PC-9 (cell line): Measurements from ENCODE around the gene NSD2. TPM values are rescaled to one million over a fixed set of nuclear protein-coding genes. Genes with fewer than 3 reads are reported as not detected.
"Not testable (repeated sequence)": the region's sequence is repeated elsewhere in the genome, so short reads cannot be mapped to it uniquely, and the experiment has no call there.

Source experiments
- BruUV-seq: library from RNA; stranded (reverse); fragments of 400-500 nt; replicated peaks from 2 replicates; lab custom pipeline; 2021; lab: Mats Ljungman, UMichigan
- CTCF ChIA-PET: fragments of 300-600 bp; sonication (Branson Sonifier 250); formaldehyde crosslinking; loops from one replicate; lab custom pipeline; 2022; ENCODE audit warnings: antibody characterized with exemption; lab: Charles Lee
- POLR2A ChIA-PET: fragments of 300-600 bp; sonication (Branson Sonifier 250); formaldehyde crosslinking; loops from one replicate; lab custom pipeline; 2022; ENCODE audit warnings: antibody characterized with exemption; ENCODE audit not compliant: unreplicated experiment; lab: Charles Lee
- DNase-seq, 2 experiments: peaks; one replicate each; pipeline versions ENCODE4 v3.0.0 to v3.0.0-alpha.2; 2015 to 2022; ENCODE audit warnings: mixed read lengths in 1 of 2
- H2AFZ ChIP-seq: fragments of 200-600 bp; sonication (generic); 2 replicates; pipeline ENCODE4 v1.8.1; 2017; ENCODE audit warnings: antibody characterized with exemption
- H3F3A ChIP-seq: fragments of 200-600 bp; sonication (generic); 2 replicates; pipeline ENCODE4 v1.8.1; 2017; ENCODE audit warnings: antibody characterized with exemption, mild to moderate bottlenecking, low read depth; ENCODE audit not compliant: insufficient read depth
- H3K27ac ChIP-seq: fragments of 200-600 bp; sonication (generic); 2 replicates; pipeline ENCODE4 v1.6.1; 2016; ENCODE audit warnings: mixed run types
- H3K27me3 ChIP-seq: fragments of 200-600 bp; sonication (generic); 2 replicates; pipeline ENCODE4 v1.6.1; 2016; ENCODE audit warnings: low read depth, mixed run types; ENCODE audit not compliant: insufficient read depth
- H3K36me3 ChIP-seq: fragments of 200-600 bp; sonication (generic); 2 replicates; pipeline ENCODE4 v1.6.1; 2016; ENCODE audit warnings: low read depth, mixed run types
- H3K4me1 ChIP-seq: fragments of 200-600 bp; sonication (generic); replicated peaks from 2 replicates; pipeline ENCODE4 v1.6.1; 2016; ENCODE audit warnings: mixed run types; ENCODE audit not compliant: insufficient read depth
- H3K4me2 ChIP-seq: fragments of 200-600 bp; sonication (generic); 2 replicates; pipeline ENCODE4 v1.6.1; 2017; ENCODE audit warnings: mixed run types
- H3K4me3 ChIP-seq: fragments of 200-600 bp; sonication (generic); 2 replicates; pipeline ENCODE4 v1.6.1; 2016; ENCODE audit warnings: mixed run types
- H3K79me2 ChIP-seq: fragments of 200-600 bp; sonication (generic); 2 replicates; pipeline ENCODE4 v1.6.1; 2017; ENCODE audit warnings: low read depth, mixed run types
- H3K9me2 ChIP-seq: fragments of 200-600 bp; sonication (generic); 2 replicates; pipeline ENCODE4 v1.8.1; 2017; ENCODE audit warnings: mild to moderate bottlenecking; ENCODE audit not compliant: insufficient read depth
- H3K9me3 ChIP-seq: fragments of 200-600 bp; sonication (generic); 2 replicates; pipeline ENCODE4 v1.8.1; 2016; ENCODE audit warnings: low read depth; ENCODE audit not compliant: insufficient read depth
- H4K20me1 ChIP-seq: fragments of 200-600 bp; sonication (generic); 2 replicates; pipeline ENCODE4 v1.8.1; 2017; ENCODE audit not compliant: insufficient read depth
- CTCF ChIP-seq: fragments of 200-600 bp; sonication (generic); conservative IDR thresholded peaks from 2 replicates; pipeline ENCODE4 v1.6.1; 2017; ENCODE audit warnings: mixed run types, antibody characterized with exemption, mild to moderate bottlenecking, moderate library complexity
- EZH2 ChIP-seq: fragments of 200-600 bp; sonication (generic); IDR thresholded peaks from 2 replicates; pipeline ENCODE4 v1.8.0; 2017; ENCODE audit warnings: antibody characterized with exemption, low read depth
- intact Hi-C: fragments of 100-400 bp; cut with micrococcal nuclease; formaldehyde crosslinking; loops from one replicate; pipeline ENCODE4 v1.10.0; 2022; ENCODE audit not compliant: unreplicated experiment
- total RNA-seq: library from RNA; stranded (reverse); gene quantifications from 2 replicates; pipeline ENCODE4 v1.2.3, GENCODE V29; 2021

The NSD2 gene
- total RNA-seq, 1 experiment from 2014 or later, result 176 TPM

DNA sequence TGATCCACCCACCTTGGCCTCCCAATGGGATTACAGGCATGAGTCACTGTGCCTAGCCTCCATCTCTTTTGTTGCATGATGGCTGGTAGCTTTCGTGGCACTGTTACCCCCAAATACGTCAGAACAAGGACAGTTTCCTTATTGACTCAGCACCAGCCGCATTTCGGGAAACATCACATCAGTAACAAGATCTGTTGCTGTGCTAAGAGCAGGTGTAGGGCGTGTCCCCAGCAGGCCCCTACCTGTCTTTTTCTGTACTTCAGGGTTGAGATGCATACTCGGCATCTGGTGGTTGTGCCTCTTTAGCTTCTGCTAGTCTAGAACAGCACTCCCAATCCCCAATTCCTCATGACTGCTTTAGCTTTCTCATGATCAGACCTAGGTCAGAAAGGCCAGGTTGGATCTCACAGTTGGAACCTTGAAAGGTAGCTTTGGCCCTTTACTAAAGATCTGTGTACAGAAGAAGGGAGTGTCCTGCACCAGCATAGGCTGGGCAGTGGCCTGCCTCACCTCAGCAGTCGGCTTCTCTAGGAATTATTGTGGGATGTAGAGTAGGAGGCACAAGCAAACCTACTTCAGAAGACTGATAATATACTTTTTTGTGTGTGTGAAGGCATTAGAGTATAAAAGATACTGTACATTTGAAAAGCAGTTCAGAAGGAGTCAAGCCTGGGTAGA is 36.8 kb downstream of the NSD2 start:
- H3K9me3 ChIP-seq, result no peaks in the 10 kb centered on the region
- ChIA-PET CTCF (no interaction called here), POLR2A (interaction anchor here (0.5 kb wide), 1 partner anchor 31 kb away, joined by 3 read pairs; no protein-coding TSS in a partner anchor)
- no peak overlapping the region for H3K4me3 ChIP-seq
- H3K27me3 ChIP-seq, result no peaks in the 10 kb centered on the region
- peaks cover 13% of the 10 kb centered on the region for H3F3A ChIP-seq
- no TSS peak for BruUV-seq
- H2AFZ ChIP-seq, result no peak overlapping the region
- H3K79me2 ChIP-seq, result peaks cover 39% of the 10 kb centered on the region
- no peak overlapping the region for H3K4me2 ChIP-seq
- DNase-seq, result peak in 1 of 2 experiments; percentile 59
- intact Hi-C loops, result no loop called here
- TF ChIP-seq EZH2, result no peak
- no peaks in the 10 kb centered on the region for H3K4me1 ChIP-seq
- H3K27ac ChIP-seq, result no peak overlapping the region
- H4K20me1 ChIP-seq, result peaks cover 11% of the 10 kb centered on the region
- H3K36me3 ChIP-seq, result peaks cover 11% of the 10 kb centered on the region
- H3K9me2 ChIP-seq, result no peaks in the 10 kb centered on the region

DNA sequence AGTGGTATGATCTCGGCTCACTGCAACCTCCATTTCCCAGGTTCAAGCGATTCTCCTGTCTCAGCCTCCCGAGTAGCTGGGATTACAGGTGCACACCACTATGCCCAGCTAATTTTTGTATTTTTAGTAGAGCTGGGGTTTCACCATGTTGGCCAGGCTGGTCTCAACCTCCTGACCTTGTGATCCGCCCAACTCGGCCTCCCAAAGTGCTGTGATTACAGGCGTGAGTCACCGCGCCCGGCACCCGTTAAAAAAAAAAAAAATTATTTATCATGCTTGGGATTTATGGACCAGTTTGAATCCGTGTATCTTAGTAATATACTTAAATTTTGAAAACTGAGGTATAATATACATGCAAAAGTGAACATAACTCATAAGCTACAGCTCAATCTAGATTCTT is 38.5 kb downstream of the NSD2 start:
- H3K4me1 ChIP-seq, H3K36me3 ChIP-seq, H3K4me3 ChIP-seq, BruUV-seq, H3K27me3 ChIP-seq, H3K9me2 ChIP-seq, POLR2A ChIA-PET, H2AFZ ChIP-seq, H3K9me3 ChIP-seq, DNase-seq, H3K4me2 ChIP-seq, H3K27ac ChIP-seq: not testable (repeated sequence)
- intact Hi-C loops, result loop anchor here (5.0 kb wide), 1 partner anchor 278 kb away; no protein-coding TSS in a partner anchor
- Histone ChIP-seq H3F3A (peaks cover 13% of the 10 kb centered on the region), H3K79me2 (peaks cover 35% of the 10 kb centered on the region), H4K20me1 (peaks cover 11% of the 10 kb centered on the region)
- CTCF ChIA-PET, result interaction anchor here (0.7 to 1.0 kb wide), 2 partner anchors 10 to 11 kb away, joined by 3 to 19 read pairs; no protein-coding TSS in a partner anchor

- no peaks in the 10 kb centered on the region for H3K9me3 ChIP-seq
- H3K4me3 ChIP-seq, result no peak overlapping the region
- TF ChIP-seq CTCF (peak; percentile 68), EZH2 (no peak)
- H3K36me3 ChIP-seq, result peaks cover 10% of the 10 kb centered on the region
- H4K20me1 ChIP-seq, result peaks cover 14% of the 10 kb centered on the region
- H2AFZ ChIP-seq, result no peak overlapping the region
- no peak overlapping the region for H3K27ac ChIP-seq
- DNase-seq, result peak in 1 of 2 experiments; percentile 32
- H3K27me3 ChIP-seq, result no peaks in the 10 kb centered on the region
- peaks cover 13% of the 10 kb centered on the region for H3F3A ChIP-seq
- intact Hi-C loops, result loop anchor here (5.0 kb wide), 1 partner anchor 277 kb away; no protein-coding TSS in a partner anchor
- BruUV-seq, result no TSS peak
- H3K79me2 ChIP-seq, result peaks cover 35% of the 10 kb centered on the region
- POLR2A ChIA-PET, result no interaction called here
- H3K4me1 ChIP-seq, result no peaks in the 10 kb centered on the region
- H3K4me2 ChIP-seq, result no peak overlapping the region
- CTCF ChIA-PET, result interaction anchor here (0.5 kb wide), 1 partner anchor 143 kb away, joined by 7 read pairs; no protein-coding TSS in a partner anchor
- H3K9me2 ChIP-seq, result no peaks in the 10 kb centered on the region
These were observed 39.5 kb downstream of the NSD2 start for GRCh38 chr4:1910643-1911042.

- DNase-seq, H3K27ac ChIP-seq, H3K4me1 ChIP-seq, BruUV-seq, H2AFZ ChIP-seq, H3K9me3 ChIP-seq, H3K4me2 ChIP-seq, H3K27me3 ChIP-seq, H3K36me3 ChIP-seq, POLR2A ChIA-PET, H3K4me3 ChIP-seq, H3K9me2 ChIP-seq: not testable (repeated sequence)
- CTCF ChIA-PET, result interaction anchor here (0.5 kb wide), 1 partner anchor 143 kb away, joined by 7 read pairs; no protein-coding TSS in a partner anchor
- H4K20me1 ChIP-seq, result peaks cover 14% of the 10 kb centered on the region
- H3K79me2 ChIP-seq, result peaks cover 35% of the 10 kb centered on the region
- peaks cover 13% of the 10 kb centered on the region for H3F3A ChIP-seq
- intact Hi-C loops, result loop anchor here (5.0 kb wide), 1 partner anchor 276 kb away; no protein-coding TSS in a partner anchor
These were observed 40.1 kb downstream of the NSD2 start for GRCh38 chr4:1911316-1911715.
